HG02759 (cell line): Measurements from ENCODE around the gene ERVK3-1.
A peak's percentile ranks its signal among the peaks of the same experiment; 100 is the strongest.

Experiments used
- ATAC-seq: cut with Tn5 transposase; IDR thresholded peaks from one replicate; pipeline ENCODE4 v1.9.1; 2021; ENCODE audit warnings: mild to moderate bottlenecking, moderate library complexity; ENCODE audit not compliant: unreplicated experiment

ERVK3-1 gene

DNA sequence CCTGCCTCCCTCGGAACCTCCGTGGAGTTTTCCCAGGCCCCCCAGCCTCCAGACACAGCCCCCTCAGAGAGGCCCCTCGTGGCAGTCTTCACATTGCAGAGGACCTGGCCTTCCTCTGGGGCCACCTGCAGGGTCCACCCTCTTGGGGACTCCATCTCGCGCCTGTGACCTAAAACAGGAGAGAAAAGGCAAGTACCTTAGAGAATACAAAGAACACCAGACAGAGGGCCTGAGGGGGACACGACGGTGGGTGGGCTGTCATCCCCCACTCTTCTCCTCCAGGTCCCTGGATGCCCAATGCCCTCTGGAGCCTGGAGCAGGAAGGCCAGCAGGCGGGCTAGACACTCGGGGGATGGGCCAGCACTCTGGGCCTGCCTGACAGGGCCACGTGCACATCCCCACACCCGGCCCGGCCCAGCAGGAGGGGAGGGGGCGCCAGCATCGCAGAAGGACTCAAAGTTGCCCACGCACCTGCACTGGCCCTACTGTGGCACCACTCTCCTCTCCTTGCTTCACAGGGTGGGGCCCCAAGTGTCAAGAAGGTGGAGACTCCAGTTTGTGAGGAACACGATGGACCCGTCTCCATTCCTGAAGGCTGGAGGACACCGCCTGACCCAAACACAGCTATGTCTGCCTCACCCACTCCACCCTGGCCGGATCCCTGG lies 52.4 kb downstream of the ERVK3-1 start:
- ATAC-seq = no peak

GRCh38 chr19:58361900-58362271 lies 56.7 kb downstream of the ERVK3-1 start:
- peak; percentile 16 for ATAC-seq

GRCh38 chr19:58362272-58362994 lies 57.3 kb downstream of the ERVK3-1 start, which contains the start of gene ZNF497:
ZNF497 (minus strand) TSS chr19:58362751; CDS start chr19:58357635, 5,116 bp downstream.
- ATAC-seq = peak; percentile 87

DNA sequence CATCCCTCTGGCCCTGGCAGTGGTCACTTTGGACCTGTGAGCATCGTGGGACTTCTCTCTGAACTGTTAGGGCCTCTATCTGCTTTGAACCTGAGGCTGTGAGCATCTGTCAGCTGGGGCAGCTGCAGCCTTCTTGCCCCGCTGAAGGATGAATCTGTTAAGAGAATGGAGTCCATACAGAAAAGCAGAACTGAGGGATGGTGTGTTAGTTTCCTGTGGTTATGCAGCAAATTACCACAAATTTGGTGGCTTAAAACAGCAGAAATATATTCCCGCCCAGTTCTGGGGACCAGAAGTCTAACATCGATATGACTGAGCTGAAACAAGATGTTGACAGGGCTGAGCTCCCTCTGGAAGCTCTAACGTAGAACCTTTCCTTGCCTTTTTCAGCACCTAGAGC lies 59.0 kb downstream of the ERVK3-1 start:
- ATAC-seq = no peak
